Testis (tissue), 2 donors: ENCODE results near the gene ARID4B.

Source experiments
- CTCF ChIP-seq, 3 experiments: fragments of 450-650 bp in 2 of 3; fragments of 200-600 bp in 1 of 3; sonication (generic) in 1 of 3; IDR thresholded peaks; one replicate each; pipeline ENCODE4 v1.5.1; 2016 to 2019; ENCODE audit warnings: antibody characterized with exemption in 3 of 3, mild to moderate bottlenecking in 2 of 3, moderate library complexity in 1 of 3
- POLR2A ChIP-seq: fragments of 450-650 bp; IDR thresholded peaks from one replicate; pipeline ENCODE4 v1.6.1; 2017; ENCODE audit warnings: antibody characterized with exemption, mild to moderate bottlenecking, moderate library complexity

GRCh38 chr1:235199441-235199840 lies 128.5 kb downstream of the ARID4B start:
- peak in 1 of 3 experiments; percentile 11 for TF ChIP-seq CTCF (IDR thresholded peaks at IDR 0.05)
- no peak for TF ChIP-seq POLR2A
